ENCODE data around the gene CR1L.

CR1L gene

GRCh38 chr1:207745839-207746767 lies 101.2 kb downstream of the CR1L start:
- Histone ChIP-seq H3K9me3 (ENCODE audit: control insufficient read depth, insufficient read depth, low read depth, low read length) (no peaks in the 10 kb centered on the region), H3K4me3 (ENCODE audit: low read depth, low read length) (no peak overlapping the region), H3K36me3 (ENCODE audit: control insufficient read depth in 2 of 2, insufficient read depth in 1 of 2, low read length in 2 of 2) (no peaks in the 10 kb centered on the region), H3K4me1 (ENCODE audit: control insufficient read depth, insufficient read depth, low read length) (no peaks in the 10 kb centered on the region; the same call in 1 of the 2 replicates), H3K27ac (ENCODE audit: extremely low read depth, low read depth, low read length) (no peak overlapping the region)
- CTCF ChIA-PET, result interaction anchor here (0.7 kb wide), 1 partner anchor 62 kb away, joined by 6 read pairs; no protein-coding TSS in a partner anchor
- POLR2A ChIA-PET, result interaction anchor here (1.1 kb wide), 1 partner anchor 8 kb away, joined by 4 read pairs; no protein-coding TSS in a partner anchor
- TF ChIP-seq, protein P1, sequence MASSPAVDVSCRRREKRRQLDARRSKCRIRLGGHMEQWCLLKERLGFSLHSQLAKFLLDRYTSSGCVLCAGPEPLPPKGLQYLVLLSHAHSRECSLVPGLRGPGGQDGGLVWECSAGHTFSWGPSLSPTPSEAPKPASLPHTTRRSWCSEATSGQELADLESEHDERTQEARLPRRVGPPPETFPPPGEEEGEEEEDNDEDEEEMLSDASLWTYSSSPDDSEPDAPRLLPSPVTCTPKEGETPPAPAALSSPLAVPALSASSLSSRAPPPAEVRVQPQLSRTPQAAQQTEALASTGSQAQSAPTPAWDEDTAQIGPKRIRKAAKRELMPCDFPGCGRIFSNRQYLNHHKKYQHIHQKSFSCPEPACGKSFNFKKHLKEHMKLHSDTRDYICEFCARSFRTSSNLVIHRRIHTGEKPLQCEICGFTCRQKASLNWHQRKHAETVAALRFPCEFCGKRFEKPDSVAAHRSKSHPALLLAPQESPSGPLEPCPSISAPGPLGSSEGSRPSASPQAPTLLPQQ (tag by site-specific recombination; IDR thresholded peaks at IDR 0.05), result 0 out of 2 replicates have a peak, but pooled peaks have one; percentile 15
- TF ChIP-seq ZFP37 (tag by site-specific recombination; IDR thresholded peaks at IDR 0.05), result no peak

DNA sequence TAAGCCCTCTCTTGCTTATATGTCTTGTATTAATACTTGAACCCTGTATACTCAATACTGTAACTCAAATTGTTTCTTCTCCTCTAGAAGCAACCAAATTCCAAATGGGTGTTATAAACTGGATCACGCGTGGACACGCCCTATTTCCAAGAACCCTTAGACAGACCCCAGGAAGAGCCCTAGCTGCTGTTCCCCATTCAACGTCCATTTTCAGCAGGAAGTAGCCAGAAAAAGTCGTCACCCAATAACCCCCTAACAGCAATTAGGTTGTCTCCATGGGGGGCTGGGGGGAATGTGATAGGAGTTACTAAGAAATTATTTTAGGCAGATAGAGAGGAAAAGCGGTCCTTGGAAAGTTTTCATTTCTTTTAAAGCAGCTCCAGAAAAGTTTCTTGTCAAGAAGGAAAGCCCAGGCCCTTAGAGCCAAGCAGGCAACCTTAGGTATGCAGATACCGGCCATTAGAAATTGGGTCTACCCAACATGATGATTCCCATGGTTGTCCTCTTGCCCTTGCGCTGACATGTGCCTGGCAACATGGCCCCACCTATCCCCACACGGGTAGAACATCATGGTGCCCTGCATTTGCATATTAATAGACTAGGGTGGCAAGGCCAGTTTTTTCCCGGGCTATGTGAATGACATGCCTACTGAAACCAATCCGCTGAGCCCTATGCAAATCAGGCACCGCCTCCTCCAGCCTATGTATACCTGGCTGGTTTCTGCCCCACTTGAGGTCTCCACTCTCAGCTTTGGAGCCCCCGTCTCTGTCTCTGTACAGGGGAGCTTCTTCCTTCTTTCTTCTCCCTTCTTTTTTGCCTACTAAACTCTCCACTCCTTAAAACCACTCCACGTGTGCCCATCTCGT lies 102.9 kb downstream of the CR1L start:
- ChIA-PET CTCF (interaction anchor here (0.6 kb wide), 1 partner anchor 153 kb away, joined by 3 read pairs; no protein-coding TSS in a partner anchor), POLR2A (no interaction called here)
- Histone ChIP-seq H3K36me3 (ENCODE audit: control insufficient read depth in 2 of 2, insufficient read depth in 1 of 2, low read length in 2 of 2) (no peaks in the 10 kb centered on the region), H3K27ac (ENCODE audit: extremely low read depth, low read depth, low read length) (no peak overlapping the region), H3K4me3 (ENCODE audit: low read depth, low read length) (no peak overlapping the region), H3K4me1 (ENCODE audit: control insufficient read depth, insufficient read depth, low read length) (no peaks in the 10 kb centered on the region; the same call in 1 of the 2 replicates), H3K9me3 (ENCODE audit: control insufficient read depth, insufficient read depth, low read depth, low read length) (no peaks in the 10 kb centered on the region)
- TF ChIP-seq SALL2 (tag by site-specific recombination; IDR thresholded peaks at IDR 0.05; ENCODE audit: borderline replicate concordance) (no peak), ZNF169 (tag by site-specific recombination; IDR thresholded peaks at IDR 0.05) (no peak), ZNF514 (tag by site-specific recombination; IDR thresholded peaks at IDR 0.05) (no peak), SP3 (tag by site-specific recombination; IDR thresholded peaks at IDR 0.05) (no peak), ZNF501 (tag by site-specific recombination; IDR thresholded peaks at IDR 0.05) (no peak), IKZF3 (tag by site-specific recombination; IDR thresholded peaks at IDR 0.05) (no peak), ZNF521 (tag by site-specific recombination; IDR thresholded peaks at IDR 0.05) (no peak)

- POLR2A ChIA-PET, result no interaction called here
- TF ChIP-seq SALL2 (tag by site-specific recombination; IDR thresholded peaks at IDR 0.05; ENCODE audit: borderline replicate concordance), result no peak
- TF ChIP-seq, protein P2, sequence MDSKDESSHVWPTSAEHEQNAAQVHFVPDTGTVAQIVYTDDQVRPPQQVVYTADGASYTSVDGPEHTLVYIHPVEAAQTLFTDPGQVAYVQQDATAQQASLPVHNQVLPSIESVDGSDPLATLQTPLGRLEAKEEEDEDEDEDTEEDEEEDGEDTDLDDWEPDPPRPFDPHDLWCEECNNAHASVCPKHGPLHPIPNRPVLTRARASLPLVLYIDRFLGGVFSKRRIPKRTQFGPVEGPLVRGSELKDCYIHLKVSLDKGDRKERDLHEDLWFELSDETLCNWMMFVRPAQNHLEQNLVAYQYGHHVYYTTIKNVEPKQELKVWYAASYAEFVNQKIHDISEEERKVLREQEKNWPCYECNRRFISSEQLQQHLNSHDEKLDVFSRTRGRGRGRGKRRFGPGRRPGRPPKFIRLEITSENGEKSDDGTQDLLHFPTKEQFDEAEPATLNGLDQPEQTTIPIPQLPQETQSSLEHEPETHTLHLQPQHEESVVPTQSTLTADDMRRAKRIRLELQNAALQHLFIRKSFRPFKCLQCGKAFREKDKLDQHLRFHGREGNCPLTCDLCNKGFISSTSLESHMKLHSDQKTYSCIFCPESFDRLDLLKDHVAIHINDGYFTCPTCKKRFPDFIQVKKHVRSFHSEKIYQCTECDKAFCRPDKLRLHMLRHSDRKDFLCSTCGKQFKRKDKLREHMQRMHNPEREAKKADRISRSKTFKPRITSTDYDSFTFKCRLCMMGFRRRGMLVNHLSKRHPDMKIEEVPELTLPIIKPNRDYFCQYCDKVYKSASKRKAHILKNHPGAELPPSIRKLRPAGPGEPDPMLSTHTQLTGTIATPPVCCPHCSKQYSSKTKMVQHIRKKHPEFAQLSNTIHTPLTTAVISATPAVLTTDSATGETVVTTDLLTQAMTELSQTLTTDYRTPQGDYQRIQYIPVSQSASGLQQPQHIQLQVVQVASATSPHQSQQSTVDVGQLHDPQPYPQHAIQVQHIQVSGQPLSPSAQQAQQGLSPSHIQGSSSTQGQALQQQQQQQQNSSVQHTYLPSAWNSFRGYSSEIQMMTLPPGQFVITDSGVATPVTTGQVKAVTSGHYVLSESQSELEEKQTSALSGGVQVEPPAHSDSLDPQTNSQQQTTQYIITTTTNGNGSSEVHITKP (tag by site-specific recombination; IDR thresholded peaks at IDR 0.05), result 0 out of 2 replicates have a peak, but pooled peaks have one; percentile 12
- 0 out of 2 replicates have a peak, but pooled peaks have one; percentile 36 for TF ChIP-seq ZNF10 (tag by site-specific recombination; IDR thresholded peaks at IDR 0.05)
- TF ChIP-seq OSR2 (tag by site-specific recombination; IDR thresholded peaks at IDR 0.05), result peak; percentile 51; the same call in 1 of the 2 replicates
- TF ChIP-seq ZNF132 (tag by site-specific recombination; IDR thresholded peaks at IDR 0.05; ENCODE audit: borderline replicate concordance), result no peak
- TF ChIP-seq ZSCAN30 (tag by site-specific recombination; IDR thresholded peaks at IDR 0.05), result no peak
- TF ChIP-seq ZNF350 (tag by site-specific recombination; IDR thresholded peaks at IDR 0.05), result no peak
Measured at GRCh38 chr1:207748737-207749528, 104.0 kb downstream of the CR1L start.

More at GRCh38 chr1:207748737-207749528, 104.0 kb downstream of the CR1L start:
- Histone ChIP-seq H3K27ac (ENCODE audit: extremely low read depth, low read depth, low read length) (no peak overlapping the region), H3K4me3 (ENCODE audit: low read depth, low read length) (no peak overlapping the region), H3K4me1 (ENCODE audit: control insufficient read depth, insufficient read depth, low read length) (peaks cover 5% of the 10 kb centered on the region), H3K9me3 (ENCODE audit: control insufficient read depth, insufficient read depth, low read depth, low read length) (no peaks in the 10 kb centered on the region), H3K36me3 (ENCODE audit: control insufficient read depth in 2 of 2, insufficient read depth in 1 of 2, low read length in 2 of 2) (no peaks in the 10 kb centered on the region)
- CTCF ChIA-PET, result no interaction called here
